Glutamatergic neuron (in vitro differentiated cells): ENCODE data around the gene KCNH1. TPM values are rescaled to one million over a fixed set of nuclear protein-coding genes. Genes with fewer than 3 reads are reported as not detected.

ENCODE experiments used
- DNase-seq: peaks from one replicate; pipeline ENCODE4 v3.0.0; 2022
- H3K27ac Mint-ChIP-seq: one replicate; pipeline ENCODE4 v1.8.0; 2020; ENCODE audit warnings: mild to moderate bottlenecking, mixed read lengths, inconsistent platforms; ENCODE audit not compliant: unreplicated experiment
- H3K27me3 Mint-ChIP-seq: one replicate; pipeline ENCODE4 v1.8.0; 2020; ENCODE audit warnings: mild to moderate bottlenecking, moderate library complexity, mixed read lengths, inconsistent platforms; ENCODE audit not compliant: unreplicated experiment
- H3K36me3 Mint-ChIP-seq: one replicate; pipeline ENCODE4 v1.8.0; 2020; ENCODE audit warnings: mild to moderate bottlenecking, mixed read lengths, inconsistent platforms; ENCODE audit not compliant: unreplicated experiment
- H3K4me1 Mint-ChIP-seq: one replicate; pipeline ENCODE4 v1.8.0; 2020; ENCODE audit warnings: mild to moderate bottlenecking, low read depth, mixed read lengths, inconsistent platforms; ENCODE audit not compliant: unreplicated experiment
- H3K4me3 Mint-ChIP-seq: one replicate; pipeline ENCODE4 v1.8.0; 2020; ENCODE audit warnings: mild to moderate bottlenecking, mixed read lengths, inconsistent platforms; ENCODE audit not compliant: unreplicated experiment
- H3K9me3 Mint-ChIP-seq: one replicate; pipeline ENCODE4 v1.8.0; 2020; ENCODE audit warnings: mild to moderate bottlenecking, moderate library complexity, mixed read lengths, inconsistent platforms; ENCODE audit not compliant: unreplicated experiment
- total RNA-seq: library from RNA; stranded (reverse); fragmentation: NEBNext Ultra II Directional; extraction: Animal tissue kit (Norgen Biotek cat#: 25700); gene quantifications from one replicate; pipeline ENCODE4 v1.2.1, GENCODE V29; 2021; ENCODE audit not compliant: unreplicated experiment
- TF ChIP-seq, protein P1 (sequence below): fragments of 200-600 bp; sonication (generic); IDR thresholded peaks from one replicate; pipeline ENCODE4 v1.5.0; 2021; ENCODE audit not compliant: partially characterized antibody, unreplicated experiment

KCNH1 gene
- total RNA-seq, 1 donor from 2014 or later, result 7.8 TPM

DNA sequence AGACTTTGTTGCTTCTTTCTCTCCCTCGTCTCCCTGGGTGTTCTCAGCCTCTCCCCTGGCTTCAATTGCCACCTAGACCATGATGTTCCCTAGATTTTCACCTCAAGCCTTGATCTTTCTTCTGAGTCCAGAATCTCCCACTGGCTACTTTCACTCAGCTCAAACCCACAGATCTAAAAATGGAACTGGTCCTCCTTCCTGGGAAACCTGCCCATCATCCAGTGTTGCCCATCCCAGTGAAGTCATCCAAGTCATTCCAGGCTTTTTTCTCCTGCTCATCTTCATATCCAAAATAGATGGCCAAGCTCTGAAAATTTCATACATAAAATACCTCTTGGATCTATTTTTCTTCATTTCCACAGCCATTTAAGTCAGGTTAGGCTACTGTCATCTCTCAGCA, 347.4 kb downstream of the KCNH1 start:
- H3K36me3 Mint-ChIP-seq, result no peaks in the 10 kb centered on the region
- peaks cover 3% of the 10 kb centered on the region for H3K27me3 Mint-ChIP-seq
- H3K27ac Mint-ChIP-seq, result no peak overlapping the region
- no peak for DNase-seq
- H3K4me1 Mint-ChIP-seq, result no peaks in the 10 kb centered on the region
- TF ChIP-seq, protein P1, sequence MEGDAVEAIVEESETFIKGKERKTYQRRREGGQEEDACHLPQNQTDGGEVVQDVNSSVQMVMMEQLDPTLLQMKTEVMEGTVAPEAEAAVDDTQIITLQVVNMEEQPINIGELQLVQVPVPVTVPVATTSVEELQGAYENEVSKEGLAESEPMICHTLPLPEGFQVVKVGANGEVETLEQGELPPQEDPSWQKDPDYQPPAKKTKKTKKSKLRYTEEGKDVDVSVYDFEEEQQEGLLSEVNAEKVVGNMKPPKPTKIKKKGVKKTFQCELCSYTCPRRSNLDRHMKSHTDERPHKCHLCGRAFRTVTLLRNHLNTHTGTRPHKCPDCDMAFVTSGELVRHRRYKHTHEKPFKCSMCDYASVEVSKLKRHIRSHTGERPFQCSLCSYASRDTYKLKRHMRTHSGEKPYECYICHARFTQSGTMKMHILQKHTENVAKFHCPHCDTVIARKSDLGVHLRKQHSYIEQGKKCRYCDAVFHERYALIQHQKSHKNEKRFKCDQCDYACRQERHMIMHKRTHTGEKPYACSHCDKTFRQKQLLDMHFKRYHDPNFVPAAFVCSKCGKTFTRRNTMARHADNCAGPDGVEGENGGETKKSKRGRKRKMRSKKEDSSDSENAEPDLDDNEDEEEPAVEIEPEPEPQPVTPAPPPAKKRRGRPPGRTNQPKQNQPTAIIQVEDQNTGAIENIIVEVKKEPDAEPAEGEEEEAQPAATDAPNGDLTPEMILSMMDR, result no peak
- no peaks in the 10 kb centered on the region for H3K9me3 Mint-ChIP-seq
- H3K4me3 Mint-ChIP-seq, result no peak overlapping the region

DNA sequence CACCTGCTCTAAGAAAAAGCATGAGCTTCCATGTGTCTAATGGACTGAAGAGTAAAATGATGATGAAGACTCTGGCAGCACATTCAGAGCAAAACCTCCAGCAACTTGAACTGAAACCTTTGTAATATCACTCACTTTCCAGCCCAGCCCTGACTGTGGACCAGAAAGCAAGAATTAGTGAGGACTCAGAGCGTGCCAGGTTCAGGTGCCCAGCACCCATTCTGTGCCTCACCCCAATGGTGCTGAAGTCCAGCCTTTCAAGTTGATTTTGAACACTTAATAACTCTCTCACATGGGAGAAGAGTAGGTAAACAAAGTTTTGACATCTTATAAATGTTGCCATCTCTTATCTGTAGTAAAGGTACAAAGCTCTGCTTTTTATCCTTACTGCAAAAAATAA, 350.0 kb downstream of the KCNH1 start:
- Mint-ChIP-seq H3K36me3 (no peaks in the 10 kb centered on the region), H3K9me3 (no peaks in the 10 kb centered on the region), H3K4me1 (no peaks in the 10 kb centered on the region), H3K4me3 (no peak overlapping the region), H3K27me3 (no peaks in the 10 kb centered on the region), H3K27ac (no peak overlapping the region)
- no peak for DNase-seq
- TF ChIP-seq, protein P1, result no peak

DNA sequence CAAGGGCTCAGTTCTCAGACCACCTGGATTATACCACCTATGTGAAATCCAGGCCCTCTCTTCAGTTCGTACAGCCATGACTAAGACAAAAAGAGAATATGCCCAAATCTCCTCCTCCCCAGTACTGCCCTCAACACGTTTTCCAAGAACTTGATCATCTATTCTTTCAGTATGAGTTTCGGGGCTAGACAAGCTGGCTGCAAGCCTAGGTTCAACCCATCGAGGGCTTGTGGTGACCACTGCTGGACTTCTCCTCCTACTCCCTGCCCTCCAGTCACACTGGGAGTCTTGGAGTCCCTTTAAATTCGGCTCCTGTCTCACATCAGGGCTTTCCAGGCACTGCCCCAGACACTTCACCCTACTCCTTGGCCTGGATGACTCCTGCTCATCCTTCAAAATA, 352.3 kb downstream of the KCNH1 start:
- Mint-ChIP-seq H3K27ac (no peak overlapping the region), H3K4me3 (no peak overlapping the region), H3K27me3 (no peaks in the 10 kb centered on the region), H3K4me1 (no peaks in the 10 kb centered on the region), H3K36me3 (no peaks in the 10 kb centered on the region), H3K9me3 (no peaks in the 10 kb centered on the region)
- no peak for DNase-seq
- TF ChIP-seq, protein P1, result no peak

DNA sequence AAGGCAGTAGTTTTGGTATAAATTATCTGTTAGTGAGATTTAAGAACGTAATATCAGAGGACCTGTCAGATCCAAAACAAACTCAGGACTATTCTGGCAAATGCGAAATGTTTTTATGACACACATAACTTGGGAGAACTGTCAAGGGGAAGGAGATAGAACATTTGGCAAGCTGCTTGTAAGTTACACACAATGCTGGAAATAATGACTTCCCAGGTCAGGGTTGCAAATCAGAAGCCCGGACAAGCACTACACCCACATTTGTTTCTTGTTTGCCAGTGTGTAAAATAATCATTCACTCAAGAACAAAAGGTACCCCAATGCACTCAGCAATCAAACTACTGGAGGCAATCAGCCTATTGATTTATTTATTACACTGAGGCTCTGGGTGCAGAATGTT, 354.7 kb downstream of the KCNH1 start:
- Mint-ChIP-seq H3K4me3 (no peak overlapping the region), H3K9me3 (no peaks in the 10 kb centered on the region), H3K27ac (no peak overlapping the region), H3K27me3 (no peaks in the 10 kb centered on the region), H3K4me1 (no peaks in the 10 kb centered on the region), H3K36me3 (no peaks in the 10 kb centered on the region)
- no peak for DNase-seq
- TF ChIP-seq, protein P1, result no peak

DNA sequence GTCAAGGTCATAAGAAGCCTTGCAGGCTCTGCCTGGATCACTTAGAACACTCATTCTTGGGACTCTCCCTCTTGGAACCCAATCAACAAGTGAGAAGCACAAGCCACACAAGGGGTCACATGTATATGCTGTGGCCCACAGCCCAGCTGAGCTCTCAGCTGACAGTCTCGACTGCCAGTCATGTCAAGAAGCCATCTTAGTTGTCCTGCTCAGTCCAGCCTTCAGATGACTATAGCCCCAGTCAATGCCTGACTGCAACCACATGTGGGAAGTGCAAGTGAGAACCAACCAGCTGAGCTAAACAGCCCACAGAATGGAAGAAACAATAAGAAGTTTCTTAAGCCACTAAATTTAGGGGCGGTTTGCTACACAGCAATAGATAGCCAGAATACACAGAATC, 356.0 kb downstream of the KCNH1 start:
- Mint-ChIP-seq H3K36me3 (no peaks in the 10 kb centered on the region), H3K4me1 (no peaks in the 10 kb centered on the region), H3K27me3 (no peaks in the 10 kb centered on the region), H3K4me3 (no peak overlapping the region), H3K9me3 (no peaks in the 10 kb centered on the region), H3K27ac (no peak overlapping the region)
- no peak for DNase-seq
- TF ChIP-seq, protein P1, result no peak
